WTC11 (cell line): ENCODE data around the gene OGDH. TPM values are rescaled to one million over a fixed set of nuclear protein-coding genes. Genes with fewer than 3 reads are reported as not detected.

Source experiments
- ATAC-seq: fragments of 200-7000 bp; cut with Tn5 transposase; 2 replicates; pipeline ENCODE4 v1.10.0; 2021; ENCODE audit warnings: mild to moderate bottlenecking, moderate library complexity
- CTCF ChIA-PET: fragments of 300-600 bp; sonication (Branson Sonifier 250); formaldehyde crosslinking; loops from one replicate; lab custom pipeline; 2021; ENCODE audit warnings: antibody characterized with exemption; lab: Charles Lee
- POLR2A ChIA-PET: fragments of 350-600 bp; sonication (Branson Sonifier 250); formaldehyde crosslinking; loops from one replicate; lab custom pipeline; 2021; ENCODE audit warnings: antibody characterized with exemption; lab: Charles Lee
- DNase-seq: peaks from one replicate; pipeline ENCODE4 v3.0.0; 2021; ENCODE audit warnings: low spot score
- H3K27ac Mint-ChIP-seq: 2 replicates; pipeline ENCODE4 v1.8.0; 2021; ENCODE audit warnings: mixed read lengths
- H3K27me3 Mint-ChIP-seq: 2 replicates; pipeline ENCODE4 v1.8.0; 2021; ENCODE audit warnings: low read depth, mild to moderate bottlenecking, moderate library complexity, mixed read lengths
- H3K36me3 Mint-ChIP-seq: 2 replicates; pipeline ENCODE4 v1.8.0; 2021; ENCODE audit warnings: mixed read lengths
- H3K4me1 Mint-ChIP-seq: 2 replicates; pipeline ENCODE4 v1.8.0; 2022; ENCODE audit warnings: mixed read lengths
- H3K4me3 Mint-ChIP-seq: 2 replicates; pipeline ENCODE4 v1.8.0; 2021; ENCODE audit warnings: mild to moderate bottlenecking, moderate library complexity, mixed read lengths
- H3K9me3 Mint-ChIP-seq: 2 replicates; pipeline ENCODE4 v1.8.0; 2021; ENCODE audit warnings: mixed read lengths
- AFF4 ChIP-seq: sonication (generic); formaldehyde crosslinking; IDR thresholded peaks from 2 replicates; pipeline ENCODE4 v1.8.1; 2023; ENCODE audit warnings: mild to moderate bottlenecking, missing genetic modification reagents, borderline replicate concordance
- ATF3 ChIP-seq: sonication (generic); formaldehyde crosslinking; conservative IDR thresholded peaks from 2 replicates; pipeline ENCODE4 v1.8.1; 2022; ENCODE audit warnings: mild to moderate bottlenecking, missing genetic modification reagents
- ELF4 ChIP-seq: sonication (generic); formaldehyde crosslinking; IDR thresholded peaks from 2 replicates; pipeline ENCODE4 v1.8.1; 2022; ENCODE audit warnings: low read depth, mild to moderate bottlenecking, moderate library complexity, missing genetic modification reagents
- ETV6 ChIP-seq: sonication (generic); formaldehyde crosslinking; IDR thresholded peaks from 2 replicates; pipeline ENCODE4 v1.8.1; 2022; ENCODE audit warnings: mild to moderate bottlenecking, missing genetic modification reagents
- GABPB1 ChIP-seq: sonication (generic); formaldehyde crosslinking; IDR thresholded peaks from 2 replicates; pipeline ENCODE4 v1.8.1; 2023; ENCODE audit warnings: mild to moderate bottlenecking, missing genetic modification reagents
- GTF2I ChIP-seq: fragments of 250-450 bp; sonication (Bioruptor Pico); conservative IDR thresholded peaks from 2 replicates; pipeline ENCODE4 v1.4.0; 2021; ENCODE audit warnings: mild to moderate bottlenecking
- KAT7 ChIP-seq: sonication (generic); formaldehyde crosslinking; IDR thresholded peaks from 2 replicates; pipeline ENCODE4 v1.8.1; 2023; ENCODE audit warnings: missing genetic modification reagents, mild to moderate bottlenecking, borderline replicate concordance
- NFATC4 ChIP-seq: fragments of 250-450 bp; sonication (Bioruptor Pico); IDR thresholded peaks from 2 replicates; pipeline ENCODE4 v1.9.0; 2021; ENCODE audit warnings: mild to moderate bottlenecking
- NR1H2 ChIP-seq: sonication (generic); formaldehyde crosslinking; IDR thresholded peaks from 2 replicates; pipeline ENCODE4 v1.9.0; 2021; ENCODE audit warnings: mild to moderate bottlenecking, moderate library complexity, missing genetic modification reagents
- SMAD3 ChIP-seq: sonication (generic); formaldehyde crosslinking; IDR thresholded peaks from 2 replicates; pipeline ENCODE4 v1.8.0; 2022; ENCODE audit warnings: missing genetic modification reagents, mild to moderate bottlenecking, borderline replicate concordance
- SOX15 ChIP-seq: fragments of 250-450 bp; sonication (Bioruptor Pico); IDR thresholded peaks from 2 replicates; pipeline ENCODE4 v1.9.0; 2021; ENCODE audit warnings: mild to moderate bottlenecking
- SP1 ChIP-seq: sonication (generic); formaldehyde crosslinking; conservative IDR thresholded peaks from 2 replicates; pipeline ENCODE4 v1.8.1; 2022; ENCODE audit warnings: missing genetic modification reagents
- STAT6 ChIP-seq: sonication (generic); formaldehyde crosslinking; conservative IDR thresholded peaks from 2 replicates; pipeline ENCODE4 v1.8.1; 2023; ENCODE audit warnings: mild to moderate bottlenecking, low read depth, missing genetic modification reagents, moderate library complexity
- TP53 ChIP-seq: sonication (generic); formaldehyde crosslinking; IDR thresholded peaks from 2 replicates; pipeline ENCODE4 v1.8.1; 2023; ENCODE audit warnings: mild to moderate bottlenecking, missing genetic modification reagents
- ZBTB43 ChIP-seq: sonication (generic); formaldehyde crosslinking; IDR thresholded peaks from 2 replicates; pipeline ENCODE4 v1.8.1; 2023; ENCODE audit warnings: mild to moderate bottlenecking, missing genetic modification reagents
- ZNF219 ChIP-seq: sonication (generic); formaldehyde crosslinking; IDR thresholded peaks from 2 replicates; pipeline ENCODE4 v1.8.0; 2023; ENCODE audit warnings: missing genetic modification reagents, mild to moderate bottlenecking, borderline replicate concordance
- ZNF512 ChIP-seq: sonication (generic); formaldehyde crosslinking; IDR thresholded peaks from 2 replicates; pipeline ENCODE4 v1.8.1; 2022; ENCODE audit warnings: missing genetic modification reagents, borderline replicate concordance
- total RNA-seq: library from RNA; stranded (reverse); gene quantifications from 3 replicates; pipeline ENCODE4 v1.2.3, GENCODE V29; 2021
- TF ChIP-seq, protein P1 (sequence below): fragments of 250-450 bp; sonication (Bioruptor Pico); IDR thresholded peaks from 2 replicates; pipeline ENCODE4 v2.1.2; 2022; ENCODE audit warnings: mild to moderate bottlenecking, moderate library complexity

The OGDH gene
- total RNA-seq, 1 experiment from 2014 or later, result 79.6 TPM

GRCh38 chr7:44689427-44689826 lies 83.0 kb downstream of the OGDH start:
- Mint-ChIP-seq H3K4me1 (no peaks in the 10 kb centered on the region), H3K4me3 (no peak overlapping the region), H3K9me3 (no peaks in the 10 kb centered on the region), H3K36me3 (peaks cover 21% of the 10 kb centered on the region), H3K27me3 (no peaks in the 10 kb centered on the region), H3K27ac (no peak overlapping the region)
- DNase-seq, result no peak
- TF ChIP-seq TP53 (CRISPR knock-in tag) (no peak), AFF4 (no peak), NR1H2 (no peak), ZBTB43 (CRISPR knock-in tag) (no peak), ZNF219 (no peak), ETV6 (CRISPR knock-in tag) (no peak), ATF3 (no peak), GTF2I (CRISPR knock-in tag) (no peak), STAT6 (CRISPR knock-in tag) (no peak), SOX15 (CRISPR knock-in tag) (no peak), ZNF512 (no peak), GABPB1 (CRISPR knock-in tag) (no peak), ELF4 (no peak), KAT7 (CRISPR knock-in tag) (no peak), SP1 (CRISPR knock-in tag) (no peak), SMAD3 (CRISPR knock-in tag) (no peak), NFATC4 (CRISPR knock-in tag) (no peak)
- TF ChIP-seq, protein P1, sequence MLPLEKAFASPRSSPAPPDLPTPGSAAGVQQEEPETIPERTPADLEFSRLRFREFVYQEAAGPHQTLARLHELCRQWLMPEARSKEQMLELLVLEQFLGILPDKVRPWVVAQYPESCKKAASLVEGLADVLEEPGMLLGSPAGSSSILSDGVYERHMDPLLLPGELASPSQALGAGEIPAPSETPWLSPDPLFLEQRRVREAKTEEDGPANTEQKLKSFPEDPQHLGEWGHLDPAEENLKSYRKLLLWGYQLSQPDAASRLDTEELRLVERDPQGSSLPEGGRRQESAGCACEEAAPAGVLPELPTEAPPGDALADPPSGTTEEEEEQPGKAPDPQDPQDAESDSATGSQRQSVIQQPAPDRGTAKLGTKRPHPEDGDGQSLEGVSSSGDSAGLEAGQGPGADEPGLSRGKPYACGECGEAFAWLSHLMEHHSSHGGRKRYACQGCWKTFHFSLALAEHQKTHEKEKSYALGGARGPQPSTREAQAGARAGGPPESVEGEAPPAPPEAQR, result no peak
- TF ChIP-seq, all 79 proteins: peak for 0
- ATAC-seq, result no peak
- ChIA-PET POLR2A (interaction anchor here (0.7 kb wide), 1 partner anchor 56 kb away, joined by 4 read pairs; no protein-coding TSS in a partner anchor), CTCF (interaction anchor here (0.6 kb wide), 1 partner anchor 130 kb away, joined by 3 read pairs; no protein-coding TSS in a partner anchor)
